ENCODE results near the gene IMMP2L.
"Not testable (repeated sequence)": the region's sequence is repeated elsewhere in the genome, so short reads cannot be mapped to it uniquely, and the experiment has no call there.

The IMMP2L gene

DNA sequence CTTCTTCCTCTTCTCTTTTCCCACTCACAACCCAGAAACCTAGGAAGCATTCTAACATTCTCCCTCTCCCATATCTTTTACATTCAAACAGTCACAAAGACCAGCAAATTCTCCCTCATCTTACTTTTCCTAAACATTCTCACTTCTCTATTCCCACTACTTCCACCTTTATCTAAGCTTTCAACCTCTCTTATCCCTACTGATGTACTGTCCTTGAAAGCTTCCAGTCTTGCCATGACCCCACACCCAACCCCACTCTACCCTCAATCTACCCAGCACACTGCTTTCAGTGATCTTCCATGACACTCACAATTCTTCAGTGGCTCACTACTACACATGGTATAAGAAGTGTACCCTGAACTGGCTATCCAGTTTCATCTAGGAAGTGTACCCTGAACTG lies 5.3 kb downstream of the IMMP2L start:
- DNase-seq, result no peak

DNA sequence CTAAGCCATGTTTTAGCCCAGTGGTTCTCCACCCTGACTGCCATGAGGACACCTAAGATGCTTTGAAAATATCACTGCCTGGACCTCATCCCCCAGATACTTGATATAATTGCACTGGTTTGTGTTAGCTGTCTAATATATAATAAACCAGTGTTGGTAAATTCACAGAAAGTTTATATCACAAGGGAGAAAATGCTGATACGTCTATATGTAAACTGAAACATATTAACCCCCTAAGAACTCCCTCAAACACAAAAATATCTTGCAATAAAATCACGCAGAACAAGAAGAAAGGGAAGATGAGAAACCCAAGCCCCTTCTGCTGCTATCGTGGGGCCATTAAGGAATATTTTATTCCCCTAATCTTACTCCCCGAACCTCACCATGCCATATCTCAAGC lies 8.2 kb downstream of the IMMP2L start:
- DNase-seq, result no peak

DNA sequence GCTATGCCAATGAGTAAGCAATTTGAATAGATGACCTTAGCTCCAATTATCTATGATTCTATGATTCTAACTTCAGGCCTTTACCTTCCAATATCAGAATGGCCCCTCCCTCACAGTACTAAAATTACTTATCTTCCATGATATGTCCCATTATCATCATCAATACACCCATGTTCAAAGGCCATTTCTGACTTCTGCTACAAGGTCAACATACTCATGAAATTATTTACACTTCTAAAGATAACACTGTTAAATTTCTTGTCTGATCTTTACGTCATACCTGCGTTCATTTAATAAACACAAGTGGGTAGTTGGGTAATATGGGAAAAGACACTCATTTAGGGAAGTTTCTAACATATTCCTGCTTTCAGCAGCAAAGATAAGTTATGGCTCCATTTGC lies 21.2 kb downstream of the IMMP2L start:
- DNase-seq, result no peak

DNA sequence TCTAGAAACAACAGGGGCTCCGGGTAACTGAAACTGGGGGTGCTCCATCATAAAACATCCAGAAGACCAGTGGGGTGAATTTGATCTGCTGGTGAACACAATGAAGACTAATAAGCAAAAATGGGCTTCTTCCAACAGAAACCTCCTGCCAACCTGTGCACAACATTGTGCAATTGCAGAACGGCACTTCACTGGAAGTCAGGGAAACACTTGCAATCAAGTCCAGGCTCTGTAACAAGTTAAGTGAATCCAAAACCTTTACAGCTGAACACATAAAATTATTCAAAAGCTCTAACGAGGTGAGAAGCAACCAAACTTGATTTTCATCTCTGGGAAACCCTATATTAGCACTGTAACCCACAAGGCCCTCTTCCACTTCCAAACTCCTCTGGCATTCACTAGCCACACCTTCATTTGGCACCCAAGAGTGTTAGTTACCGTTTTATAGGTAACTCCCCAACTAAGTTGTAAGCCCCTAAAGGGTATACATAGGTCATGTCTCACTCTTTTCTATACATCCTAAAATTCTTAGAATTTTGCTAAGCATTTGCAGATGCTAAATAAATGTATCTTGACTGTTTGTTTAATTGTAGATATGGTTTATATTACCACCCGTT lies 22.0 kb downstream of the IMMP2L start:
- no peak for DNase-seq

DNA sequence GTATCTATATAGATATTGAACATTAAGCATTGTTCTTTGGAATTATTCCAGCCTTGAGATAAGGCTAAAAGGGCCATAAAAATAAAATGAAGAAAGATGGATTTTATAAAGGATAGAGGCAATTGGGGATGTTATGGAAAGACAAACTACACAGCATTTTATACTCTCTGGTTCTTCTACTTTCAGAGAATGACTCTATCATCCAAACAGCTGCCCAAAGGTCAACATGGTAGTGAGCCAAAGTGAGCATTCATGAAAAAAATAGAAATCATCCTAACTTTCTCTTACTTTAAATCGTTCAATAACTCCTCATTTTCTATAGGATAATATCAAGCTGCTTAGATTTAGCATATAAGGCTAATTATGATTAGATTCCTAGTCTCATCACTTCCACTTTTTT lies 25.2 kb downstream of the IMMP2L start:
- DNase-seq, result no peak

DNA sequence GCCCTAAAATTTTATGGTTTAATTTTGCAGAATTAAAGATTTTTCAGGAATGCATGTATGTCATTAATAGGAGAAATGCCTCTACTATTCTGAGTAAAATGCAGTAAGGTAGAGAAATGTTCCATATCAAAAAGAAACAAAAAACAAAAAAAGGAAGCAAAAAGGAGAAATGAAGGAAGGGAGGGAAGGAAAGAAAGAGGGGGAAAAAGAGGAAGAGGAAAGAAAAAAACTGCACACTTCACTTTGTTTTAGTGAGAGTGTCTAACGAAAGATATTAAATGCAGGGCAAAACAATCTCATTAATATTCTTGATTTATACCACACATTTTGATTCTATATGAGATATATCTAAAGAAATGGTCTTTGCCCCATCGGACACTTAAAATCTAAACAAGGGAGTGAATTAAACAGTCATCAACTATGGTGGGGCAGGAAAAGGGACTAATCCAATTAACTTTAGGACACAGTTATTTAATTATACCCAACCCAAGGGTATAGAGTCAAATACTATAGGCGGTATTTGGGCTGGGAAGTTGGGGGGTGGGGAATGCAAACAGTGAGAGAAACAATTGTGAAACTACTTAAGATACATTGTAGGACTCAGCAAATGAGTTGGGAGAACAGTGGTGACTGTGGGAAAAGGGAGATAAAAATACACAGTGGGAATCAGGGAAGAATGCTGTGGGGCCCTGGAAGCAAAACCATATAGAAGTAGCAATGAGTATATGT lies 27.0 kb downstream of the IMMP2L start:
- no peak for DNase-seq

DNA sequence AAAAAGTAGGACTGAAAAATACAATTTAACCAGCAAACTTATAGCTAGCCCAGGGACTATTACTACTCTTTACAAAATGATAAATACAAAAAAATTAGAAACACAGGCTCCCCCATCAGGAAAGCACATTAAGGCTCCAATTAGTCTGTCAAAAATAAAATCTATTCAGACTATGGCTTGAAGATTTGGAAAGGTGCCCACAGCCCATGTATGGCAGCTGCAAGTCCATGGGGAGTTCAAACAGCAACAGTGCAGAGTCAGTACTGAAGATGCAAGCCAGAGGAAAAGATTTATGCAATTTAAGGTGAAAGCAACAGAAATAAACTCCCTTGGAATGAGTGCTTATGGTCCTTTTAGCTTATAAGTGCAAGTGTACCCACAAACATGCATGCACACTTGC lies 29.7 kb downstream of the IMMP2L start:
- no peak for DNase-seq

DNA sequence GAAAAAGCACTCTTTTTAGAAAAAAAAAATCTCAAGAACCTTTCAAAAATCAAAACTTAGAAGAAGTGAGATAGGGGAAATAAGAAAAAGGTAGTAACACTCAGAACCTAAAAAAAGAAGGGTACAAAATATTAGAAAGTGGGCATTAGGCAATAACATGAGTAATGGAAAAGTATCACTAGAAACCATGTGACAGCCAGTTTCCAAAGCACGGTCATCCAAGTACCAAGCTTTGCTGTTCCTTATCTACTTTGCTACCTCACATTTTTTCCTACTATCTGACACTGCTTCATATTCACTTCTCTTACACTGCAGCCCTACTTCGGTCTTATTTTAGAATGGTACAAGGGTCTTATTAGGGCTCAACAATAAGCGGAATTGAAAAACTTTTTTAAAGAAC lies 30.3 kb downstream of the IMMP2L start:
- no peak for DNase-seq

DNA sequence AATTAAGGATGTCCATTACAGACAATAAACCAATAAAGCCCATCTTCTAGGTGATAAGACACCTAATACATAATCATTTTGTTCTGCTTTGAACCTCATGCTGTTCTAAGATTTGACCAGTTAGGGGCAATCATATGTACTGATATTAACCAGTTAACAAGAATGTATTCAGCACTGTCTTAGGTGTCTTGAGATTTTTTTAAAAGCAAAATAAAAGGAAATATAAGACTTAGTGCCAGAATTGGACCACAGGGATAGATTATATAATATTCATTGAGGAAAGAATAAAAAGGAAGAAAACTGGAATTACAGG lies 32.0 kb downstream of the IMMP2L start:
- no peak for DNase-seq

DNA sequence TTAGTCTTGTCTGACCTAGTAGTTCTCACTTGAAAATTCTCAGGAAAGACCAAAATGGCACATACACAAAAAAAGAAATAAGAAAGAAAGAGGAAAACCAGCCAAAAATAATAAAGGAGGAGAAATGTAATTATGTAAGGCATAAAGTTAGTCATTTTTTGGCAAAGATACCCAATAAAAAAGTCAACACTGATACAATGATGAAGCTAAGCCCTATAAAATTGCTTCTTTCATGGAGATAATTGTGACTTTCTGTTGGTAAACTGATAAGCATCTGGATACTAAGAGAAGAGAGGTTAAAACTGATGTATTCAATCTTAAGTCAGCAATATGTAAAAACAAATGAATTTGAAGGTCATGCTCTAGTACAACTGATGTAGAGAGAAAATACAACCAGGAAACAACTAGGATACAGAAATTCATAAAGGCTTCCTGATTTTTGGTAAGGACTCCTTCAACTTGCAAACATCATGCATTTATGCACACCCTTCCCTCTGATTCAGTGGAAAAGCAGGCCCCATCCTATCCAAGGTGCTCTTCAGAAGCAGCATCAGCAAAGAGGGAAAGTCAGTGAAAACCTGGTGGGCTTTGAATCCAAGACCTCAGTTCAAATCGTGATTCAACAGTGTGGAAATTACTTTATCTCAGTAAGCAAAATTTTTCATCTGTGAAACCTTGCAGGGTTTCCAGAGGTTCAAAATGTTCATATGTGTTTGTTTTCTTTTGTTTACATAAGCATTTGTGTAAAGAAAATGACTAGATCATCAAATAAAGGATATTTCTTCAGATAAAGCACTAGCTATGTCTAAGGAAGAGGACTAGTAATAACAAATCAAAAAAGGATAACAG lies 32.6 kb downstream of the IMMP2L start:
- no peak for DNase-seq

DNA sequence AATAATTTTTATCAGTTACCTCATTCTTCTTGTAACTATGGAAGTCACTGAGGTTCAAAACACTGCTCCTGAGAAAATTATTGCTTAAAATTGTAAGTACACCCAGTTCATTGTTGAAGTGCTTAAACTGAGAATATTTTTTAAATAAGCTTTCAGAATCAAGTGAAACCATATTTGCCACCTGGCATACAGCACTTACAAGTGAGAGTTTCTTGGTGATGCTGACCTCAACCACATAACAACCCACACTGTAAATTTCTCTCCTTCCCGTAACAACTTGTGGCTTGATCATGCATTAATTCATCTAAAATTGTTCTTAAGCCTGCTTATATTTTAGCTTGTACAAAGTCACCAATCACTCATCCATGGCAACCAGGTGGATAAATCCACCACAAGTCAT lies 34.0 kb downstream of the IMMP2L start:
- DNase-seq, result no peak

DNA sequence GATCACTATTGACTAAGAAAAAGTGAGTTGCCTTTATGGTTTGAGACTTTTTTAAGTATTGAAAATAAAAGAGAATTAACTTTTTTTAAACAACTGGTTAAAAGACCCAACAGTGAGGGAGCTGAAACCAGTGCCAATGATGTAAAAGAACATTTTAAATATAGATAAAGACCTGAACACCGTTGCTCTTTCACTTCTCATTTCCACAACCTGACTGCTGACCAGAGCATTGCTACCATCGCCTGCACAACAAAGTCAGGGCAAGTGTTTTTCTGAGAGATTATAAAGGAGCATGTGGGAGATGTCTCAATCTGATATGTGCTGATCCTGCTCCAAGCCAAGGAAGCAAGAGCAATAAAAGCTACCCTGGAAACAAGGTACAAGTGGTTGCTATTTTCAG lies 34.7 kb downstream of the IMMP2L start:
- no peak for DNase-seq

DNA sequence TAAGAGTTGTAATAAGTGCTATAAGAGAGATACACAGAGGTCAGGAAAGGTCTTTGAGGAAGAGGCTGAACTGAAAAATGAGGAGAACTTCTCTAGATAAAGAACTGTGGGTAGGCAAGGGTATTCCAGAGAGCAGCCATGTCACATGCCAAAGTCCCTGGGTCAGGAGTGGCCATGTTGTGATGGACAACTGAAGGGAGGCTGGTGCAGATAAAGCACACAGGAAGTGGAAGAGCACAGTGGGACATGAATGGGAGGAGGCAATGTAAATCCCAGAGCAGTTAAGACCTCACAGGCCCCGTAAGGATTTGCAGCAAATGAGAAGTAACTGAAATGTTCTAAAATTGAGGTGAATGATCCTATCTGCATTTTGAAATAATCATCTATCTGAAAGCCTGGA lies 37.2 kb downstream of the IMMP2L start:
- no peak for DNase-seq

DNA sequence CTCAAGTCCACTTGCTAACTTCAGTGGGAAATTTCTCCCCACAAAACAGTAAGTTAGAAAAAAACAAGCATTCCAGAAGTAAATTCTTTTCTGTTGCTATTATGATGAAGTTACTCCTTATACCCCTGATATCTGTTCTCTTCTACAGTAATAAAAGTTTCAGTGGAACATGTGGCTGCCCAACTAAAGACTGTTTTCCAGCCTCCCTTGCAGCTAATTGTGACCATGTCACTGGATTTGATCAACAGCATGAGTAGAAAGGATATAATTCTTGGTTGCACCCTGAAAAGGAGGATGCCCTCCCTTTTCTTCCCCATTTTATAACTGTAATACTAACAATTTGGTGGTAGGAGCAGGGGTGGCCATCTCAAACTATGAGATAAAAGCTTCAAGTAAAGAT lies 40.6 kb downstream of the IMMP2L start:
- no peak for DNase-seq

DNA sequence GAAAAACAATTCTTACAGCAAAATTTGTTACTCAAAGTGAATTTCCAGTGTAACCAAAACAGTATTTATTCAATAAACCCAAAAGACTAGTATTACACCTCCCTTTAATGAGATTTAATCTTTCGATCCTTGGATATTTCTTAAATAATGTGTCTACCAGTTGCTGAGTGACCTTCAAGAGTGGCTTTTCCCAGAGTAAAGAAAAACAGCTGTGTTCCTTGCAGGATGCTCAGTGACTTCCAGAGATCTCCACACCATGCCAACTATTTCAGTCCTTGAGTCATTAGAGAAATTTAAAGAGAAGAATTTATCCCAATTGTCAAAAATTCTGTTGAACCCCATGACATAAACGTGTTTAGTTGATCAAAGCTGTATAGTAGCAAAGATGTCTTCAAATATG lies 44.0 kb downstream of the IMMP2L start:
- DNase-seq, result no peak

DNA sequence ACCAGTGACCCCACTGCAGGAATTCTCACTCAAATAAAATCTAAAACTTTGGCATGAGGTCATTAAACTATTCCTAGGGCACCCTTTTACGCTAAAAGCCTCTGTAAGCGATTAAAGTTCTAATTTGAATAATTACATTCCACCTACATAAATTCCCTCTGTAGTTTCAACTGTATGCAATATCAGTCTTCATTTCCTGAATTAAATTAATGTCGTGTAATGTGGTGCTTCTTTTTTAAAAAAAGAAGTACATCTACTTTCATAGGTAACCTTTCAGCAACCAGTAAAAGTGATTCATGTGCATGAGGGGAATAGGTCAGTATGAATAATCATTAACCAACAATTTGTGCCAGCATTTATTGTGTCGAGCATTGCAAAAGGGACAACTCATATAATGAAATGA lies 44.7 kb downstream of the IMMP2L start:
- no peak for DNase-seq

DNA sequence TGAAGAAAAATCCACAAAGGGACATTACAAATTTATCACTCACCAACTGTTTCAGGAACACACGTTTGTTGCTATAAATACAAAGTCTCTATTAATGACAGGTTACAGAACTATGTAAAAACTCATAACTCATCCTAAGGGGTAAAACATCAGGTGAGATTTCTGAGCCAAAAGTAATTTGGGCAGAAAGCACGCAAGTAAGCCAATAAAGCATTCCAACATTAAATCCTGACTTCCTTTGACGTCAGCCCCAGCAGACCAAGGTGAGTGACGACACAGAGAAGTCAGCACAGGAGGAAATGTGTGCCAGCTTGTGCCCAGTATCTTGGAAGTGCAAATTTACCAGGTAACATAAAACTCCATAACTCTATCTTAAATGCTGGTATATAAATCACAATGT lies 45.7 kb downstream of the IMMP2L start:
- DNase-seq, result no peak

DNA sequence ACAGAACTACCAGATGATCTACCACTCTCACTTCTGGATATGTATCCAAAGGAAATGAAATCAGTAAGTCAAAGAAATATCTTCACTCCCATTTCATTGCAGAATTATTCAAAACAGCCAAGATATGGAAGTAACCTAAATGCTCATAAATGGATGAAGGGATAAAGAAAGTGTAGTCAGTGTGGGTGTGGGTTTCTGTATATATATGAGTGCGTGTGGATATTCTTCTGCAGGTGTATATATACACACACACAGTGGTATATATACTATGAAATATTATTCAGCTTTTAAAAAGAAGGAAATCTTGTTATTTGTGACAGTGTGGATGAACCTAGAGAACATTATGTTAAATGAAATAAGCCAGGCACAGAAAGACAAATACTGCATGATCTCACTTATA lies 48.7 kb downstream of the IMMP2L start:
- no peak for DNase-seq

DNA sequence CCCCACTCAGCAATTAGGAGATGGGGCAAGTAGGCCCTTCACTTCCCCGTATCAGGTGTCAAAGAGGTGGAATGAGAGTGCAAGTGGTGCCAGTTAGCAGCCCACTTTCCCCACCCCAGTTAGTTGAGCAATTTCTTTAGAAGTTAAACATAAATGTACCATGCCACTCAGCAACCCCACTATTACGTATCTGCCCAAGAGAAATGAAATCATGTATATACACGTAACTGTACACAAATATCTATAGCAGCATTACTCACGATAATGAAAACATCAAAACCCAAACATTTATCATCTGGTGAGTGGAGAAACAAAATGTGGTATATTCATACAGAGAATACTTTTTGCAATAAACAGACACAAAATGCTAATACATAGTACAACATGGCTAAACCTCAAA lies 50.4 kb downstream of the IMMP2L start:
- no peak for DNase-seq

DNA sequence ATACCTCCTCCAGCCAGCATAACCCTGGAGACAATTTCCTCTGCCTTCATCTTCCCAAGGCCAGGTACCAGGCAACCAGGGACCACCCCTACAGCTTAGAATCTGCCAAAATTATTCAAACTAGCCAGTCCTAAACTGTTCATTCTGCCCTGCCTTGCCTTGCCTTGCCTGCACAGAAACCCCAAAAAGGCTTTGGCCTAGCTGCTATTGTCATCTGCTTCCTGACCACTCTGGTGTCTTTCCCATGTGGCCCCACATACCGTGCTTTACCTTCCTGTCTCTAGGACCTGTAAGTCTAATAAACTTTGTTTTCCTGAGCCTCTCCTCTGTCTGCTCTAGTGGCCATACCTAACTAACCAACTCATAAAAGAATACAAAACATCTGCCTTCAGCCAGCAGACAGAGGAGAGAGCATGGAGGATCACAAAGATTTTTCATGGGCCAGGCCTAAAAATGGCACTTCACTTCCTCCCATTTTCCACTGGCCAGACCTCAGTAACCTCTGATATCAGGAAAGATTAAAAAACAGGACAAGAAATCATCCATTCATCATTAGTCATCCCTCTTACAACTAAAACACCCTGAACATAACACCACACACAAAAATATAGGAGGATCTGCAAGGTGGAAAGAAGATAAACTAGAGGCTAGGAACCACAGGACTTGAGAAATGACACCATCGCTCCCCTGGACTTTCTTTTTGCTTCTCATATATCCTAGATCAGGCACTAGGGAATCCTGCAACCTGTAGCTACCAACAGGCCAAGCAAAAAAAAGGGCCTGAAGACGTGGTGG lies 51.5 kb downstream of the IMMP2L start:
- no peak for DNase-seq

DNA sequence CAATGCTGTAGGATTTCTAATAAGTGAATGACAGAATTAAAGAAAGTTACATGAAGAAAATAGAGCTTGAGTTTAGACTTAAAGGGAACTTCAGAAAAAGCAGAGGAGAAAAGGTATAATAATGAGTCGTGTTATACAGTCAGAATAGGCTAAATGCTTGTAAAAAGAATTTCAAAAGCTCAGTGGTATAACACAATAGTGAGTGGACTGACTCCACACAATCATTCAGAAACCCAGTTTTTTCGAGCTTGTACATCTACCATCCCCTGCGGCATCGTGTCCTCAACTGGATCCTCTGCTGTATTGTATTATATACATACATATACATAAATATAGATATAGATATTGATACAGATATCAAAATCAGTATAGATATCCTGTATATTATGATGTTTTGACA lies 52.2 kb downstream of the IMMP2L start:
- no peak for DNase-seq

DNA sequence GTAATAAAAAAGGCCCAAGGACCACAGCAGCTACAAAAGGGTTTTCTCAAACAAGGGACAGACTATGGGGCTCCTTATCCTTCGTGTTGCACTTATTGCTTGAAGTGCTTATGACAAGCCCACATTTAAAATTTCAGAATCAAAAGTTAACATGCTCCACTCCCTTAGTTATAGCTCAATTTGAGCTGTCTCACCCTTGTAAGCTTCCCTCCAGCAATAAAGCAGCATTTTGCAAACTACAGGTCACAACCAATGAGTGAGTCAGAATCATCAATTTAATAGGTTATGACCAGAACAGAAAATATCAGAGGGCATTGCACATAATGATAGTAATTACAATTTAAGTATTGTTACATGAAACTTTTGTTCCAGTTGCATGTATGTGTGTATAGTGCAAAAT lies 53.0 kb downstream of the IMMP2L start:
- DNase-seq, result no peak

DNA sequence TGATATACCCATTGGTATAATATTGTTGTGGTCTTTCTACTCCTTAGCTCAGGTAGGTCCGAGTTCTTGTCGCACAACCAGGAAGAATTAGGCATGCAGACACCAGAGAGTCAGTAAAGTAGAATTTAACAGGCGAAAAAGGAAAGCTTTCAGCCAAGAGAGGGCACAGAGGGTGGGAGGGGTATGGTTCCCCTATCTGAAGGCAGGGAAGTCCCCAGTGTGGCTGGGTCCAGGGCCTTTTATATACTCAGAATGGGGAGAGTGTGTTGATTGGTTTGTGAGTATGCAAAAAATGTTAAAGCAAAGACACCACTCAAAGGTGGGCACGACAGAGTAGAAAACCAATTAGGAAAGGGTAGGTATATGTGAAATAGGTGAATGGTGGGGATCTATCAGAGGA lies 53.9 kb downstream of the IMMP2L start:
- DNase-seq, result no peak

DNA sequence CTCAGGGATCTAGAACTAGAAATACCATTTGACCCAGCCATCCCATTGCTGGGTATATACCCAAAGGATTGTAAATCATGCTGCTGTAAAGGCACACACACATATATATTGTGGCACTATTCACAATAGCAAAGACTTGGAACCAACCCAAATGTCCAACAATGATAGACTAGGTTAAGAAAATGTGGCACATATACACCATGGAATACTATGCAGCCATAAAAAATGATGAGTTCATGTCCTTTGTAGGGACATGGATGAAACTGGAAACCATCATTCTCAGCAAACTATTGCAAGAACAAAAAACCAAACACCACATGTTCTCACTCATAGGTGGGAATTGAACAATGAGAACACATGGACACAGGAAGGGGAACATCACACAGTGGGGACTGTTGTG lies 56.9 kb downstream of the IMMP2L start:
- not testable (repeated sequence) for DNase-seq

Data from activated CD8-positive, alpha-beta memory T cell treated with anti-CD3 and anti-CD28 coated beads, Interleukin-2, amount 50 U/mL, for 4 hours (primary cell).